HG03060 (cell line): ENCODE measurements around the gene RPS3.
"Not testable (repeated sequence)": the region's sequence is repeated elsewhere in the genome, so short reads cannot be mapped to it uniquely, and the experiment has no call there.

Source experiments
- ATAC-seq: cut with Tn5 transposase; IDR thresholded peaks from one replicate; pipeline ENCODE4 v1.9.1; 2021; ENCODE audit warnings: low read depth, moderate number of reproducible peaks; ENCODE audit not compliant: unreplicated experiment

Gene RPS3

GRCh38 chr11:75378776-75379175, 20.5 kb upstream of the RPS3 start:
- ATAC-seq = not testable (repeated sequence)

- ATAC-seq = no peak
Observed at GRCh38 chr11:75380245-75380644, 19.1 kb upstream of the RPS3 start.

GRCh38 chr11:75380716-75381420, 18.4 kb upstream of the RPS3 start:
- no peak for ATAC-seq

- no peak for ATAC-seq
Observed at GRCh38 chr11:75383246-75383645, 16.1 kb upstream of the RPS3 start.

GRCh38 chr11:75384438-75385080, 14.8 kb upstream of the RPS3 start:
- no peak for ATAC-seq

GRCh38 chr11:75386942-75387630, 12.2 kb upstream of the RPS3 start:
- ATAC-seq = no peak

GRCh38 chr11:75387736-75388294, 11.5 kb upstream of the RPS3 start:
- no peak for ATAC-seq

- ATAC-seq = no peak
Observed at GRCh38 chr11:75388386-75389275, 10.7 kb upstream of the RPS3 start.

- no peak for ATAC-seq
Observed at GRCh38 chr11:75389276-75389605, 10.1 kb upstream of the RPS3 start.

GRCh38 chr11:75389925-75390324, 9.4 kb upstream of the RPS3 start:
- no peak for ATAC-seq

GRCh38 chr11:75394085-75394840, 5.1 kb upstream of the RPS3 start:
- no peak for ATAC-seq

GRCh38 chr11:75398906-75399305, 412 bp upstream of the RPS3 start:
- no peak for ATAC-seq

- ATAC-seq = no peak
Observed at GRCh38 chr11:75400146-75400865, 988 bp downstream of the RPS3 start.

- no peak for ATAC-seq
Observed at GRCh38 chr11:75402002-75402773, 2.9 kb downstream of the RPS3 start.

GRCh38 chr11:75403037-75403436, 3.7 kb downstream of the RPS3 start:
- ATAC-seq = no peak

GRCh38 chr11:75403983-75404658, 4.8 kb downstream of the RPS3 start:
- ATAC-seq = no peak

GRCh38 chr11:75406338-75406777, 7.0 kb downstream of the RPS3 start:
- ATAC-seq = no peak

- ATAC-seq = no peak
Observed at GRCh38 chr11:75408957-75409219, 9.6 kb downstream of the RPS3 start.
